DND-41 (cell line): ENCODE data around the gene KLF8.

Experiments
- EZH2 ChIP-seq: IDR thresholded peaks from 3 replicates; pipeline ENCODE4 v1.6.1; 2012; ENCODE audit warnings: borderline replicate concordance, low read depth, mild to moderate bottlenecking, moderate library complexity, low read length, inconsistent platforms; ENCODE audit not compliant: severe bottlenecking
- TF ChIP-seq, protein P1 (sequence below): IDR thresholded peaks from 2 replicates; pipeline ENCODE4 v1.5.1; 2012; ENCODE audit warnings: borderline replicate concordance, low read length, moderate library complexity, mild to moderate bottlenecking; ENCODE audit not compliant: poor library complexity, severe bottlenecking; ENCODE audit errors: extremely low read depth

DNA sequence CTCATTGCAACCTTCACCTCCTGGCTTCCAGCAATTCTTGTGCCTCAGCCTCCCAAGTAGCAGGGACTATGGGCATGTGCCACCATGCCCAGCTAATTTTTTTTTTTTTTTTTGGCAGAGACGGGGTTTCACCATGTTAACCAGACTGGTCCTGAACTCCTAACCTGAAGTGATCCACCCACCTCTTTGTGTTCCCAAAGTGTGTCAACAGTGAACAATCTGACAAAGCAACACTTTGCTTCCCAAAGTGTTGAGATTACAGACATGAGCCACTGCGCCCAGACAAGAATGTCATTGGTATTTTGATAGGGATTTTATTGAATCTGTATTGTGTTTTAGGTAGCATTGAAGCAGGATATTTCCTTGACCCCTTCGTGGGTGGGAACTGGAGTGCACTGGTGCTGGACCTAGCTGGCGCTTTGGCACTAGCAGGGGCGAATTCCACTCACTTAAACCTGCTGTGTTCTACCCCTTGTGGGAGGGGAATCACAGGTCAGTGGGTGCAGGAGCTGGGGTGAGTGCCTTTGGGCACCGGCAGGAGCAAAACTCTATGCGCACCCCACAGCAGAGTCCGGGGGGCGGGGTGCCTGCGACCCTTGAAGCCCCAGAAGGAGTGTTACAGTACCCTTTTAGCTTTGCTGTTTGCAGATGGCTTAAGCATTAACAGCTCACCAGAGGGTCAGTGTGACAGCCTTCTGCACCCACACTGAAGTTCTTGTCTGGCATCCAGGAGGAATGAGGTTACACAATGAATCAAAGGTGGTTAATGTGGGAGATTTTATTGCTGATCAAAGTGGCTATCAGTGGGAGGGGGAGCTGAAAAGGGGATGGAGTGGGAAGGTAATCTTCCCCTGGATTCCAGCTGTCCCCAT is 21.9 kb downstream of the KLF8 start:
- TF ChIP-seq EZH2, result no peak
- TF ChIP-seq, protein P1, sequence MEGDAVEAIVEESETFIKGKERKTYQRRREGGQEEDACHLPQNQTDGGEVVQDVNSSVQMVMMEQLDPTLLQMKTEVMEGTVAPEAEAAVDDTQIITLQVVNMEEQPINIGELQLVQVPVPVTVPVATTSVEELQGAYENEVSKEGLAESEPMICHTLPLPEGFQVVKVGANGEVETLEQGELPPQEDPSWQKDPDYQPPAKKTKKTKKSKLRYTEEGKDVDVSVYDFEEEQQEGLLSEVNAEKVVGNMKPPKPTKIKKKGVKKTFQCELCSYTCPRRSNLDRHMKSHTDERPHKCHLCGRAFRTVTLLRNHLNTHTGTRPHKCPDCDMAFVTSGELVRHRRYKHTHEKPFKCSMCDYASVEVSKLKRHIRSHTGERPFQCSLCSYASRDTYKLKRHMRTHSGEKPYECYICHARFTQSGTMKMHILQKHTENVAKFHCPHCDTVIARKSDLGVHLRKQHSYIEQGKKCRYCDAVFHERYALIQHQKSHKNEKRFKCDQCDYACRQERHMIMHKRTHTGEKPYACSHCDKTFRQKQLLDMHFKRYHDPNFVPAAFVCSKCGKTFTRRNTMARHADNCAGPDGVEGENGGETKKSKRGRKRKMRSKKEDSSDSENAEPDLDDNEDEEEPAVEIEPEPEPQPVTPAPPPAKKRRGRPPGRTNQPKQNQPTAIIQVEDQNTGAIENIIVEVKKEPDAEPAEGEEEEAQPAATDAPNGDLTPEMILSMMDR, result no peak
